Measurements from ENCODE around the gene DIRAS1. TPM values are rescaled to one million over a fixed set of nuclear protein-coding genes. Genes with fewer than 3 reads are reported as not detected.

Gene DIRAS1
- polyA plus RNA-seq (ENCODE audit: insufficient read length in 10 of 10), result 1 to 10 TPM; 1.2 to 5.2 (median 2.0) TPM
- long read RNA-seq, donor 1, result 0 reads
- long read RNA-seq, donor 2, result 0 reads
- long read RNA-seq, donor 3, result 0 reads
- long read RNA-seq, donor 4, result 0 reads
- long read RNA-seq, donor 5, partial matches to known transcripts, result 0 of 2 reads
- long read RNA-seq, donor 5, other reads (novel, unspliced or antisense), result 0 of 2 reads
- long read RNA-seq, donor 6, partial matches to known transcripts, result 0 of 1 reads
- long read RNA-seq, donor 6, other reads (novel, unspliced or antisense), result 0 of 1 reads
- long read RNA-seq, donor 7, partial matches to known transcripts, result 0 of 2 reads
- long read RNA-seq, donor 7, other reads (novel, unspliced or antisense), result 0 of 2 reads
- long read RNA-seq, donor 8, result 0 reads
- long read RNA-seq, donor 9, result 0 reads

- no peak for DNase-seq
Observed at GRCh38 chr19:2720777-2721569, at the start of gene DIRAS1. Gene DIRAS1 (minus strand): TSS chr19:2721372. CDS start chr19:2717806, 3,566 bp downstream.

GRCh38 chr19:2770055-2771013, 49.2 kb upstream of the DIRAS1 start:
- peak; percentile 78 to 84 (median 82) for DNase-seq

GRCh38 chr19:2769218-2769617, 48.0 kb upstream of the DIRAS1 start:
- no peak for DNase-seq

GRCh38 chr19:2768365-2769132, 47.4 kb upstream of the DIRAS1 start:
- DNase-seq, result no peak

GRCh38 chr19:2767688-2768087, 46.5 kb upstream of the DIRAS1 start:
- DNase-seq, result no peak

- no peak for DNase-seq
Observed at GRCh38 chr19:2766594-2767372, 45.6 kb upstream of the DIRAS1 start.

- DNase-seq, result no peak
Observed at GRCh38 chr19:2765376-2765775, 44.2 kb upstream of the DIRAS1 start.

- DNase-seq, result no peak
Observed at GRCh38 chr19:2764945-2765344, 43.8 kb upstream of the DIRAS1 start.

GRCh38 chr19:2763687-2764086, 42.5 kb upstream of the DIRAS1 start:
- DNase-seq, result no peak

GRCh38 chr19:2762783-2763496, 41.8 kb upstream of the DIRAS1 start:
- DNase-seq, result no peak

GRCh38 chr19:2761876-2762782, 41.0 kb upstream of the DIRAS1 start:
- DNase-seq, result no peak

- DNase-seq, result no peak
Observed at GRCh38 chr19:2761309-2761677, 40.1 kb upstream of the DIRAS1 start.

- no peak for DNase-seq
Observed at GRCh38 chr19:2759965-2760364, 38.8 kb upstream of the DIRAS1 start.

- DNase-seq, result no peak
Observed at GRCh38 chr19:2759362-2759761, 38.2 kb upstream of the DIRAS1 start.

- no peak for DNase-seq
Observed at GRCh38 chr19:2758601-2759313, 37.6 kb upstream of the DIRAS1 start.

- DNase-seq, result no peak
Observed at GRCh38 chr19:2756921-2757881, 36.0 kb upstream of the DIRAS1 start.

GRCh38 chr19:2756477-2756876, 35.3 kb upstream of the DIRAS1 start:
- no peak for DNase-seq
